NOMO-1 treated with DMSO at 0.1 percent for 48 hours (cell line): Measurements from ENCODE around the gene LMTK3.
A peak's percentile ranks its signal among the peaks of the same experiment; 100 is the strongest.
"Not testable (repeated sequence)": the region's sequence is repeated elsewhere in the genome, so short reads cannot be mapped to it uniquely, and the experiment has no call there.

Experiments used
- DNase-seq: peaks from one replicate; lab custom pipeline; 2025; ENCODE audit not compliant: unreplicated experiment; lab: John Stamatoyannopoulos, UW

The LMTK3 gene

DNA sequence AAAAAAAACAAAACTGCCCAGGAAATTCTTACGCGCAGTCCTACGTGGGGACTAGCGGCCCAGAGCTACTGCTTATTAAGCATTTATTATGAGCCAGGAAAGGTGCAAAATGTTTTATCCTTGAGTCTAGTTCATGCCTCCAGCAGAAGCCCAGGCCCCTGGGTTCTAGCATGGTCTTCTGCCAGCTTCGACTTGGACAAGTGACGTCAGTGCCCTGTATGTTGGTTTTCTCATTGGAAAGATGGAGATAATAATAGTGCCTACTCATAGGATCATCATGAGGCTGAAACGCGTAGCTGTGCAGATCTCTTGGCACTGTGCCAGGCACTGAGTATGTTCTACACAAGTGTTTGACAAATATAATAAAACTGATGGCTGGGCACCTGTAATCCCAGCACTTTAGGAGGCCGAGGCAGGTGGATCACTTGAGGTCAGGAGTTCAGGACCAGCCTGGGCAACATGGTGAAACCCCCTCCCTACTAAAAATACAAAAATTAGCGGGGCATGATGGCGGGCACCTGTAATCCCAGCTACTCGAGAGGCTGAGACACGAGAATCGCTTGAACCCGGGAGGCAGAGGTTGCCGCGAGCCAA, 28.0 kb upstream of the LMTK3 start:
- no peak for DNase-seq

DNA sequence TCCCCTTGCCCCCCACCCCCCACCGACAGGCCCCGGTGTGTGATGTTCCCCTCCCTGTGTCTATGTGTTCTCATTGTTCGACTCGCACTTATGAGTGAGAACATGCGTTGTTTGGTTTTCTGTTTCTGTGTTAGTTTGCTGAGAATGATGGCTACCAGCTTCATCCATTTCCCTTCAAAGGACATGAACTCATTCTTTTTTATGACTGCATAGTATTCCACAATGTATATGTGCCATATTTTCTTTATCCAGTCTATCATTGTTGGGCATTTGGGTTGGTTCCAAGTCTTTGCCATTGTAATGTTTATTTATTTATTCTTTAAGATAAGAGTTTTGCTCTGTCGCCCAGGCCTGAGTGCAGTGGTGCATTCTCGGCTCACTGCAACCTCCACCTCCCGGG, 26.4 kb upstream of the LMTK3 start:
- not testable (repeated sequence) for DNase-seq

GRCh38 chr19:48537541-48537940, 25.9 kb upstream of the LMTK3 start:
- DNase-seq = no peak

GRCh38 chr19:48533770-48534169, 22.1 kb upstream of the LMTK3 start:
- DNase-seq = no peak

DNA sequence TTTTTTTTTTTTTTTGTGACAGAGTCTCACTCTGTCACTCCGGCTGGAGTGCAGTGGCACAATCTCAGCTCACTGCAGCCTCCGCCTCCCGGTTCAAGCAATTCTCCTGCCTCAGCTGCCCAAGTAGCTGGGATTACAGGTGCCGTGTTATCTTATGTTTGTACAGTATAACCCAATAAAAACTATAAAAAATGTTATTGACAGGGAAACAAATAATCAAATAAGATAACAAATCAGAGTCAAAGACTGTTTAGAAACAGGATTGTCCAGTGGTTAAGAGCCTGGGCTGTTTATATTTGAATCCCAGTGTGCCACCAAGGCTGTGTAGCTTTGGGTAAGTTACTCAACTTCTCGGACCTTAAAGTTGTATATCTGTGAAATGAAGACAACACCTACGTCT, 19.1 kb upstream of the LMTK3 start:
- DNase-seq = no peak

DNA sequence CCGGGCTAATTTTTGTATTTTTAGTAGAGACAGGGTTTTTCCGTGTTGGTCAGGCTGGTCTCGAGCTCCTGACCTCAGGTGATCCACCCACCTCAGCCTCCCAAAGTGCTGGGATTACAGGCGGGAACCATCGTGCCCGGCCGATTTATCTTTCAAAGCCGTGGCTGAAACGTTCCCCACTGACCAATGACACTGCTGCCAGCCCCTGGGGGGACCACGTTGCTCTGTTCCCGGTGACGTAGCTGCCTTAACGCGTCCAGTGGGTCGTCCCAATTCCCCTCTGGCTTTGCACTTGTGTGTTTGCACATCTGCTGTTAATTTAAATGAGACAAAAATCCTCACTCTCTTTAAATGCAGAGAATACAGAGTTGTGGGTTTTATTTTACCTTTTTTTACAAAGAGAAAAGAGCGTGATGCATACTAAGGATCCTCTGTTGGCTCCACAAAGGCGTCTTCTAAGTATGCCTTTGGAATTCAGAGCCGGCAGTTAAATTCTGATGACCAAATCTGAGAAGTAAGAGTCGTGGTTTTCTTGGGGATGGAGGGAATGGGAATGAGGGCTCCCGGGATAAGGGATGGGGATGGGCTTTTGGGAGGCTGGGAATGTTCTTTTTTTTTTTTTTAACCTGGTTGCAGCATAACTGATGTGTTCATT, 18.6 kb upstream of the LMTK3 start:
- no peak for DNase-seq

- DNase-seq = no peak
These were observed 17.5 kb upstream of the LMTK3 start for GRCh38 chr19:48529156-48529555.

DNA sequence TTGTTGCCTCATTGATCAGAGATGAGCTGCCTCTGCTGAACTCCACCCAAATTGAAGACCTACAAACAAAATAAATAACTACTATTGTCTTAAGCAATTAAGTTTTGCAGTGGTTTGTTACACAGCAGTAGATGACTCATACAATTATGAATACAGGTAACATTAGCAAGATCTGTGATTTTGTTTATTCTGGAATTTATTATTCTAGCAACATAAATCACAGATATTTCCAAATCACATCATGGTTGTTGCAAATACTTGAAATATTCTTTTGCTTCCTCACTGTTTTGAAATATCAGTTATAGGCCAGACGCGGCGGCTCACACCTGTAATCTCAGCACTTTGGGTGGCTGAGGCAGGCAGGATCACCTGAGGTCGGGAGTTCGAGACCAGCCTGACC, 13.1 kb upstream of the LMTK3 start:
- DNase-seq = no peak

DNA sequence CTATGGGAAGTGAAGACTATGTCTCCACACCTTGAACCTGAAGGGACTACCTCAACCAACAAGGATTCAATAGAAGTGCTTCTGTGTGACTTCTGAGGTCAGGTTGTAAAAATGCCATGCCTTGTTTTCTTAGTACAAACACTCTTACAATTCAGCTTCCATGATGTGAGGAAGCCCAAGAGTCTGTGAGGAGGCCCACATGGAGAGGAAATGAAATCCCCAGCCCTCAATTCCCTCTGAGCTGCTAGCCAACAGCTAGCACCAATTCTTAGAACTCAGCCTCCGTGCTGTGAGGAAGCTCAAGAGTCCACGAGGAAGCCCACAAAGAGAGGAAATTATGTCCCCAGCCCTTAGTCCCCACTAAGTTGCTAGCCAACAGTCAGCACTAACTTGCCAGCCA, 12.6 kb upstream of the LMTK3 start:
- no peak for DNase-seq

- no peak for DNase-seq
These were observed 8.5 kb upstream of the LMTK3 start for GRCh38 chr19:48520134-48520533.

- not testable (repeated sequence) for DNase-seq
These were observed 7.8 kb upstream of the LMTK3 start for GRCh38 chr19:48519426-48519825.

GRCh38 chr19:48518207-48518606, 6.6 kb upstream of the LMTK3 start:
- DNase-seq = no peak

DNA sequence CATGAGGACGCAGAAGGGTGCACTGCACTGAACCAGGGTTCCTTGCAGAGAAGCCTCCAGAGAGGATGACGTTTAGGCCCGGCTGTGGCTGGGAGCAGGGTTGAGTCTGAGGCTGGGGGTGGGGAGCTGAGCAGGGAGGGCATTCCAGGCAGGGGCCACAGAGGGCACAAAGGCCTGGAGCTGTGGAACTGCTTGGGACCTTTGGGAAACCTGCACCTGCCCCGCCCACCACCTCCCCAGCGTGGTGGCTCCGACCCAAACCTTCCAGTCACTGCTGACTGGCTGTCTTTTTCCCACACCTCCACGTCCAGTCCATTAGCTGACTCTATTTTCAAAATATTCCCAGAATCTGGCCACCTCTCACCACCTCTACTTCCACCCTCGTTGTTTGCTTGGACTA, 4.9 kb upstream of the LMTK3 start:
- no peak for DNase-seq

DNA sequence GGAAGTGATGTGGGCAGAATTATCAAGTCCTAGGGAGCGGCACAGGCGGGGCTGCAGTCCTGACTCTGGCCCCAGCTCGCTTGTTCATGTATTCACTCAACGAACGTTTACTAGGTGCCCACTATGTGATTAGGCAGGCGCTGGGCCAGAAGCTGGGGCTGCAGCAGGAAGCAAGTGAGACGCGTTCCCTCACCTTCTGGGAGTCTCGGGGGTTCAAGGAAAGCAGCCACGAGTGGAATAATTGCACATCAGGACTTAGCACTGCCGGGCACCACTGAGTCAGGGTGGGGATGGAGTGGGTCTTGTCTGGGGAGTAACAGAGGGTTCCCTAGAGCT, 2.5 kb upstream of the LMTK3 start:
- DNase-seq = no peak

DNA sequence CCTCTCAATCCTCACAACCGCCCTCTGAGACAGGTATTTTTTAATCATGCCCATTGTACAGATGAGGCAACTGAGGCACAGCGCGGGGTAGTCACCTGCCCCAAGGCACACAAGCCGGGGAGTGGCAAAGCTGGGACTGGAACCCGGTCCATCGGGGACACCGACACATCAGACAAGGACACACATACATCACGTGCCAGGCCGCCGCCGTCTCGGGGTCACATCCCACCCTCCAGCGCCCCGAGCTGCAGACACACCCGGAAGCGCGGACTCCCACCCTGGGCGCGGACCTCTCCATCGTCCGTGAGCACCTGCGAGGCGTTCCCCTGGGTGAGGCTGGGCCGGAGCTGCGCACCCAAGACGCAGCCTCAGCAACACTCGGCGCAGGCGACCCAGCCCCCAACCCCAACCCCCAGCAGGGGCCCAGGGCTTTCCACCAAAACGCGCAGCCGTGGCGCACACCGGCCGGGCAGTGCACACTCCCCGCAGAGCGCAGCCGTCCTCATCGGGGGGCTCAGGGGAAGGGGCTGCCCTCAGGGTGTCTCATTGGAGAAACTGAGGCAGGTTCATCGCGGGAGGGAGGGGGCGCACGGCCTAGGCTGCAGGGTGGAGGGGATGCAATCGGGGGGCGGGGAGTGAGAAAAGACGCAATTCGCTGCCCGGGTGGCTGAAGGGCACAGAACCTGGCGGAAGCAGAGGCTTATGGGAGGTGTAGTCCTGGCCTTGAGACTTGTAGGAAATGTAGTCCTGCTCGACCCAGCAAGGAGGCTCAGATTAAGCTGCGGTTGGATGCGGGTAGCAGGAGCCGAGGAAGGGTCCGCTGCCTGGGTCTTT, 1.9 kb upstream of the LMTK3 start:
- peak; percentile 81 for DNase-seq

GRCh38 chr19:48512504-48513288, 1.1 kb upstream of the LMTK3 start:
- DNase-seq = no peak

DNA sequence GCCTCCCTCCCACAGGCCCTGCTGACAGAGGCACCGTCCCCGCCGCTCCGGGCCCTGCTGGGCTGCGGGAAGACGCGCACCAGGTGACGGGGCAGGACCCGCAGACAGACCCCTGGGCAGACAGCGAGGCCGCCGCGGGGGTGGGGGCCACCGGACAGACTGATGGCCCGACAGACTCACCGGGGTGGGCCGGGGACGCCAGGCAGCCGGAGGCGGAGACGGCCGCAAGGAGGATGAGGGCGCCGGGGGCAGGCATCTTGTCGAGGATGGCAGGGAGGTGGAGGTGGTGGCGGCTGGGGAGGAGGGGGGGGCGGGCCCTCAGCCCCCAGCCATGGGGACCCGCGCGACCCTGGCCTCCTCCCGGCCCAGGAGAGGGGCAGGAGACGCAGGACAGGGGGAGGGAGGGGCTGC, 309 bp downstream of the LMTK3 start:
- no peak for DNase-seq

DNA sequence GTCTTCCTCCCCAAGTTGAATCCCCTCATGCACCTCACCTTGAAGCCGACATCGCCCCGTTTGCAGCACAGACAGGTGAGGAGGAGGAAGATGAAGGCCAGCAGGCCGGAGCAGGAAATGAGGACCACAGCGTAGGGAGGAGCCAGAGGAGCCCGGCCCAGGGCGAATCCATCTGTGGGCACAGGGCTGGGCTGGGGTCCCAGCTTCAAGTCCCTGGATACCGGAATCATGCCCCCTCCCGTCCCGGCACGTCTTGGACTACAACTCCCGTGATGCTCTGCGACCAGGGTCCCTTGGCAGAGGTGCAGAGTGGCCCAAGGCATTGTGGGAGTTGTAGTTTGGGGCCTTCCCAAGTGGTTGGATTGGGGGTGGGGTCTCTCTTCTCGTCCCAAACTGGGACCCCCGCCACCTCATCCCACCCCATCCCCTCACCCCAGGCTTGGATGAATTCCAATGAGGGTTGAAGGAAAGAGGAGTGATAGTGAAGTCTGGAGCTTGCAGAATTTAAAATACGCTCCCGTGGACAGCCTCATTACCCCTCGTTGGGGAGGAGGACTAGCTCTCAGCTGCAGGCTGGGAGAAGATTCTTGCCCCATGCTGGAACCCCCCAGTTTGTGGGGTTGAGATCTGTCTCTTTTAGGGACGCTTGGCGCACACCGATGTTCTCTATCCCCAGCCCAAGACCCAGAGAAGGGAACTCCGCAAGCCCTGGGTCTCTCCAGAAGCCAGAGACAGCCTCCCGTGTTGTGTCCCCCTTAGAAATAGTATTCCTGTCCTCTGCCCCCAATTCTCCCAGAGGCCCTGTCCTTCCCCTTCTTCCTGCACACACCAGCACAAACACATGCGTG, 990 bp downstream of the LMTK3 start:
- no peak for DNase-seq

DNA sequence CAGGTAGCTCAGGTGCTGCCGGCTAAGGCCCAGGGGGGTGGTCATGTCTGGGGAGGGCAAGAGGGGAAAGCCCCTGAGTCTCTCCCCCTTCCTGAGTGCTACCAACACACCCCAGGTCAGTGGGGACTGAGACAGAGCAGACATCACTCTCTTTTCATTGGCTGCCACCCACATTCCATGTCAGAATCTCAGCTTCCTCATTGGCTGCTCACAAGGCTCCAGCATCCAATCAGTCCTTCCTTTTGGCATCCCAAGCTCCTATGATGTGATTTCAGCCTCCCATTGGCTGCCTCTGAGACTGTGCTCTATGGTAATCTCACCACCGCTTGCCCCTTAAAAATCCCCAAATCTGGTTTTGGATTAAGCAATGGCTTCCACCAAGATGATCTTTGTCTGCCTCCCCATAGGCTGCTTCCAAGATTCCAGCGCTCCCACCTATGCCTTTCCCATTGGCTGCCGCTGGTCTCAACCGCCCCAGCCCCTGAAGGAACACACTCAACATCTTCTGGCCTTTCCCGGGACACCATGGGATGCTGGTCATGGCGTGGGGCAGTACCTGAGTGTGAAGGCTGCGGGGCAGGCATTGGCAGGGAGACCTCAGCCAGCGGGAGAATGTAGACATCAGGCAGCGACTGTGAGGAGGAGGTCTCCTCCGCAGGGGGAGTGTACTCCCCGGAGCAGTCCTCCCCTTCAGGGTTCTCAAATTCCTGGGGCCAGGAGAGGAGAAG, 2.0 kb downstream of the LMTK3 start:
- no peak for DNase-seq
